DMS 273 (cell line): ENCODE results near the gene LACRT.
A peak's percentile ranks its signal among the peaks of the same experiment; 100 is the strongest.

Experiments
- DNase-seq: peaks from one replicate; lab custom pipeline; 2025; ENCODE audit not compliant: unreplicated experiment; lab: John Stamatoyannopoulos, UW

Gene LACRT

DNA sequence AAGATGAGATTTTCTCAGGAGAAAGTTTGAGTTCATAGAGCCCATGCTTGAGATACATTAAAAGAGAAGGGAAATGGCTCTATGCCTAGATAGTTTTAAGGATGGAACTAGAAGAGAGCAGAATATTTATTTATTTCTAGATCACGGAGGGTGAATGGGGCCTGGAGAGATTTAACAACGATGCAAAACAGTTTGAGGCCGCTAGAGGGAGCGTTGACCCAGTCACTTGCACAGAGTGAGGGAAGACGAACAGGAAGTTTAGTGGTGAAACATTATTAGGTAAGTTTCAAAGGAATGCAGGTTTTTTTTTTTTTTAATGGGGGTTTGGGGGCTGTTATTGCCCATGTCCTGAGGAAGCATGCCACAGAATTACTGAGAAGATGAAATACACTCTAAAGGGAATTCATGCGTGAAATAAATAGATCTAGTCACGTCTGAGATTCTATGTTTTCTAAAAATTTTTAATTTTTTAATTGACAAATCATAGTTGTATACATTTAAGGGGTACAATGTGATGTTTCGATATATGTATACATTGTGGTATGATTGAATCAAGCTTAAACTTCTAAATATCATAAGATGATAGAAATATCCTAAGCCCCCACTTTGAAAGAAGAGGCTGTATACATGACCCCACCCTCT lies 31.4 kb downstream of the LACRT start:
- peak; percentile 69 for DNase-seq

DNA sequence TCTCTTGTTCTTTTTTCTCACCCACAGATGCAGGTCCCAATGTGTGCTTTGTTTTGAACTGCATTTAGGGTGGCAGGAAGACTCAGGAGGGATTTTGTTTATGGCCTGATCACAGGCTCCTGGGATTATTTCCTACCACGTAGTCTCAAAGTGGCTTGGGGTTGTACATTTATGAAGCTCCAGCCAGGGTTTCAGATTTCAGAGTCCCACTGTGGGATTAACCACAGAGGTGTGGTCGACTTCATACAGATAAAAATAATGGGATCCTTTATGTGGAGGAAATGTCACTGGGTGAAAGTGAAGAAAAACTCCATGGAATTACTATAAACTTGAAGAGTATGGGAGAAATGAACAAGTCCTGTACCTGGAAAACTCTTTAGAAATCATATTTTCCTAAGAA lies 32.0 kb downstream of the LACRT start:
- DNase-seq = no peak

DNA sequence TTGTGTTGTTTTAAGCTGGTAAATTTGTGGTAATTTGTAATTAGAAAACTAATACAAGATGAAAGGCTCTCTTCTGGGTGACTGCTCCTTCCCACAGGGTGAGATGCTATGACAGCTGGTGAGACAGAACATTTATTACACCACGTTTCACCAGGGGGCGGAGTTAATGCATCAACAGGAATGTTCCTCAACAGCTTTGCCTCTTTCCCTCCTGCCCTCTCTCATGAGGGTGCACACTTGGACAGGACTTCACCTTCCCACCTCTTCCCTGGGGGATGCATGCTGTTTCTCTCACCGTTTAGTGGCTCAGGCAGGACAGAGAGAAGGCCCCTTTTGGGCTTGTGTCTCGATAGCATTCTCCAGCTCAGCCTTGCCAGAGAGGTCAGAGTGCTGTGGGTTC lies 32.9 kb downstream of the LACRT start:
- peak; percentile 40 for DNase-seq

DNA sequence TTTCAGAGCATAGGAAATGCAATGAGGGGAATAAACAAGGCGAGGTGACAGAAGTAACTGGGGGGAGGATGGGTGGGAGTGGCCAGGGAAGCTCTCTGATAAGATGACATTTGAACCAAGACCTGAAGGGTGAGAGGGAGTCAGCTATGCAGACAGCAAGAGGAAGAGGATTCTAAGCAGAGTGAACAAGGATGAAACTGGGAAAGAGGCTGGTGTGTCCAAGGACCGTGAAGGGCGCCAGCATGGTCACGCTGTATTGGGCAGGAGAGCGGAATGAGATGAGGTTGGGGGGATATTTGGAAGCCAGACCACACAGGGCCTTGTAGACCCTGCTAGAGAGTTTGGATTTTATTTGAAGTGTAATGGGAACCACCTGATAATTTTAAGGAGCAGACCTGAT lies 35.7 kb downstream of the LACRT start:
- no peak for DNase-seq

DNA sequence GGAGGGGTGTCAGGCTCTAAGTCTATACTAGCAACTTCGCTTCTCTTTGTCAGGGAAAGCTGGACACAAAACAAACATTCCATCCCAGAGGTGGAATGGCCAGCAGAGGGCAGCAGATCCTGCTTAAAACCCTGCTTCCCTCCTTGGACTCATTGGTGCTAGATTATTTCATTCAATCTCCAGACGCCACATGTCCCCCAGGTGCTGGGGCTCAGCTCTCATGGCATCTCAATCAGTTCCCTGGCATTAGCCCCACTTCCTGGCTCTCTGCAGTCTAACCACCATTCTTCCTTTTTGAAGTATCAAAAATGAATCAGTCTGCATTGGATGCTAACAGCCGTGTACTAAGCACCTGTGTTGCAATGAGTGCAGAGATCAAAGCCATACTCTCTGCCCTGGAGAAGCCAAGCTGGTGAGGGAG lies 38.2 kb downstream of the LACRT start:
- peak; percentile 66 for DNase-seq

DNA sequence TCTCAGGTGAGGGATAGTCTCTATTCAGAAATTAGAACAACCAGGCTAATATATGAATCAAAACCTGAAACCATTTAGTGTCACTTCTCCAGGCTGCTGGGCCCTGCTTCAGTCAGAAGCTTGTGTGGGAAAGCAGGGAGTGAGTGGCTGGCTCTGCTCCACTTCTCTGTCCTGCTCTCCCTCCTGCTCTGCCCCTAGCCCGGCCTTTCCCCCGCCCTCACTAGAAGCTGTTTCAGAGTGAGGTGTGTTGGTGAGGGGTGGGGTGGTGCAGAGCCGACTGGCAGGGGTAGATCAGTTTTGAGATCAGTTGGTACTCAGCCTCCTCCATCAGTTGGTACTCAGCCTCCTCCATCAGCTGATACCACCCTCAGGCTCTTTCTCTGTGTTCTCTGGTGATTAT lies 39.2 kb downstream of the LACRT start:
- no peak for DNase-seq

DNA sequence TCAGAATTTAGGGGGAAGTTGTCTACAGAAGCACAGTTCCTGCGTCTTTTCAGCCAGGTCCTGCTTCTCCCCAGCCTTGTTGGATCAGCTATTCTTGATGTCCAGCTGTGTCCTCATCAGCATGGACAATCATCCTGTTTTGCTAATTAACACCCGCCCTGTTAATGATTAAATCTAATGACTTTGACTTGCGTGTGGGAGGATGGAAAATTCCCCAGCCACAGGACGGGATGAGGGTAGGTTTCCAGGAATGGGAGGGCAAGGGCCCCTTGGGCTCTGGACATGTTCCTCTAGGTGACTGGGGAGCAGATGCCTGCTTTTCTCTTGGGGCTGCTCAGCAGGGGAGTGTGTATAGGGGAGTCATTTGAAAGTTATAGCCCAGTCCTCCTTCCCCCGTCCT lies 41.0 kb downstream of the LACRT start:
- DNase-seq = no peak

DNA sequence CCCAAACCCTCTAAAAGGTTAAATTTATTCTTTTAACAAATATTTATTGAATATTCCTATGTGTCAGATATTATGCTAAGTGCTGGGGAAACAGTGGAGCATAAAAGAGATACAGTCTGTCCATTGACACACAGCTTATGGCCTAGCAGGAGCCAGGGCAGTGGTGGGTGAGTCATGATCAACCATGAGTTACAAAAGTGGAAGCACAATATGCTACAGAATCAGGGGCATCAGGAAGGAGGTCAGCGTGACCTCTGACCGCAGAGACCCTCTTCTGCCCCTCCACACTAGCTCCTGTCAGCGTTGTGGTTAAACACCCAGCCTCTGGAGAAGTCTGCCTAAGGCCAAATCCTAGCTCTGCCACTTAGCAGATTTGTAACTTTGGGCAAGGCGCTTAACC lies 41.6 kb downstream of the LACRT start:
- no peak for DNase-seq

DNA sequence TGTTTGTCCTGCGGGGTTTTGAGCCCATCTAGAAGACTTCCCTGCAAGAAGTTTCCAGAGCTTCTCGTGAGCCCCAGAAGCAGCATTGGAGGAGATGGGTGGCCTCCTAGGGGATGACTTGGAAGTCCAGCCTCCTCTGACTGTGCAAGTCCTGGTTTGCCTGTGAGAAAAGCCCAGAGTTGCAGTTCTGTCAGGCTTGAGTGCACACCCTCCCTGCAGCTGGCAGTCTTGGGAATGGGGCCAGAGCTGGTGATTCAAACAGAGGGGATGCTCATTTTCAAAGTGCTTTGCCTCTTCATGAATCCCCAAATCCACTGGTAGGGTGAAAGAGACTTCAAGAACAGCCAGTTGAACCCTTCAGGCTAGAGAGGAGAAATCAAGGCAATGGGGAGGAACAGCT lies 42.4 kb downstream of the LACRT start:
- peak; percentile 34 for DNase-seq

DNA sequence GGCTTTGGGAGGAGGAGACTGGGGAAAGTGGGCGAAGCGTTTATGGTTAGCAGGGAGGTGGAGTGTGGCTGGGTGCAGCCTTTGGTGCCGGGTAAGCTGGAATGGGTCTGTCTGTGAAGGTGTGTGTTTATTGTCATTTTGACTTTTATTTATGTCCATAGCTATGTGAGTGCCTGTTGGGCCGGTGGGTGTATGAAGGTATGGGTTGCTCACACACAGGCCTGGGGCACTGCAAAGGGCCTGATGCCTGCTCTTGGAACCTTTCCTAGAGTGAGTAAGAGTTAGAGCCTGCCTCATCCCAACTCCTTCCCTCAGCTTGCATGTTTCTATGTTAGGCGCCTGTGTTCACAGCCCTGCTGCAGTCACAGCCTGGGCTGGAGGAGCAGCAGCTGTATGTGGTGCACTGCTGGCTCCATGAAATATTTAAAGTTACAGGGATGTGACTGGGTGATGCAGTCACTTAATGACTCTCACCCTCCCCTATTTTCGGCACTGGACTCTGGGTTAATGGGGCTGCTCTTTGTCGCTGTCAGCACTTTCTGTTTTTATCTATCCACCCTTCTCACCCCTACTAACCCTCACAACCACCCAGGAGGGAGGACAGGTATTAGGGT lies 43.6 kb downstream of the LACRT start:
- DNase-seq = no peak

DNA sequence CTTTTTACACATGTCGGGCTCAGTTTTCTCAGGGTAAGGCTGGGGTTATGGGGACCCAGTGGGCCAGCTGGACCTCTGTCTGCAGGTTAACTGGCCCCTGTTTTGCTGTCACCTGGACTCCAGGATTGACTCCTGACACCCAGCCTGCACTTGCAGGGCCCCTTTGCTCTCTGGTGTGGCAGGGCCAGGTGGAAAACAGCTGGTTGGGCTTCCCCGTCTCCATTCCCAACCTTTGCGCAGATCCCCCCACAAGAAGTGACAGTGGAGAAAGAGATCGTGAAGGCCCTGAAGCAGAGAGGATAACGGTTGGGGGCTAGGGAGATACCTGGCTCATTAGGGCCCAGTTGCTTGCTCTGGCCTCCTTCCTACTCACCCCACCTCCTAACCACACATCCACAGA lies 44.7 kb downstream of the LACRT start:
- DNase-seq = no peak

DNA sequence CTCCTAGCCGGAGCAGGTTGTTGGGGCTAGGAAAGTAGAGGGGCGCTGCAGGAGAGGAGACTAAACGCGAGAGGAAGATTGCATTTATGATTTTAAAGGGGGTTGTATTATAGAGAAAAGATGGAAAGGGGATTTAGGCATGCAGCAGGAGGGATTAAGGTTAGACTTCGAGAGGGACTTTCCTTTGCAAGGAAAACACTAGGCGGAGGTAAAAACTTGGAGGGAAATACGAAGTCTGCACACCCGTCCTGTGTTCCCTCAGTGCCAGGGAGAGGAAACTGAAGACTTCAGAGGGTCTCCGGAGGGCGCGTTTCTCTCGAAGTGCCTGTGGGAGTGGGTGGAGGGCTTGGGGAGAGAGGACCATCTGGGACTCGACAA lies 45.8 kb downstream of the LACRT start:
- no peak for DNase-seq

DNA sequence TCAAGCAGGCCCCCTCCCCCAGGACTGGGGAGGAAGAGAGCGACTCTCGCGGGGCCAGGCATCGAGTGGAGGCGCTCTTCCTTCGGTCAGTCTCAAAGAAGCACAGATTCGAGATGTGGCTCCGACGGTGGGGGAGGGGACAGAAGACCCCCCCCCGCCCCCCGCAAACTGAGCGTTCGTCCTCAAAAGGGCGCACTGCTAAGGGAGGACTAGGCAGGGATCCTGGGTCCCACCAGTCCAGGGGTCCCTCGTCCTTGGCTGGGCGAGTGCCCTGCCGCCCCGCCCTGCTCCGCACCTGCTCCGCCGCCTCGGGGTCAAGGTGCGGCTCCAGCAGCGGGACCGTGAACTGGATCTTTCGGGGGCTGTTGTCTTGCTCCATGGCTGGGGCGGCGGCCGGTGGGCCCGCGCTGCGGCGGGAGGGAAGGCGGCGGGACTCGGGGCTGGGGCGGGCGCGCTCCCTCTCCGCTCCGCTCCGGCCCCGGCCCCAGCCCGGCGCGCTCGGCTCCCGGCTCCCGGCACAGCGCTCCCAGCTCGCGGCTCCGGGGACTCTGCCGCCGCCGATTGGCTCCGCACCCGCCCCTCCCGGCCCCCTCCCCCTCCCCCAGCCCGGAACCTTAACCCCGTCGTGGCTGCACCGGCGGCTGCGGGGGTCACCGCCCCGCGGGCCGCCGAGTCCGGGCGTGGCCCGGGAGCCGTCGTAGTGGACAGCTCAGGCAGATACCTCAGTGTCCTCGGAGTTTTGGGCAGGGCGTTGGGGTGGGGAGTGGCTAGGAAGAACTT lies 46.4 kb downstream of the LACRT start, which contains the start of gene PPP1R1A:
Gene PPP1R1A, minus strand, starts transcription at position 550 of the 780 bp plus-strand sequence. Its CDS starts 171 bp downstream, at position 379.
- DNase-seq = peak; percentile 26

DNA sequence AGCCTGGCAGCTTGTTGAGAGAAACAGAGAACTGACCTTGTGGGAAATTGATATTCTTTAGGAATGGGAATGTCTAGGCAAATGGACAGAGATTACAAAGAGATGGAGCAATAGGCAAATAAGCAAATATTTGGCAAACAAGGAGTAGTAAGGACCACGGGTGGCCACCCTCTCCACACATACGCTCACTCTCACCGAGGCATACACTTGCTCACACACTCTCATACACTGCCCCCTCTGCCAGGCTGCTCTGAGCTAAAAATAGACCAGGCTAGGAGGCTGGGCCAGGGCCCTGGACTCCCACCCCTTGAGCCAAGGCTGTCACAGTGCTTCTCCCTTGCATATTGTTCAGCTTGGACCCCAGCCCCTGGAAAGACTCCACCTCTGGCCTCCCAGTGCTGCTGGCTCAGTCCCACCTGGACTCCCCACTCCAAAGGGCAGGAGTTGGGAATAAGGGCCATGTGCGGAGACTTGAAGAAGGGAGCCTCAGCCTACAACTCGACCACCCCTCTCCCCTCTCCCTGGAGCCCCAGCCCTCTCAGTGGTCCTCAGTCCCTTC lies 47.3 kb downstream of the LACRT start:
- no peak for DNase-seq

DNA sequence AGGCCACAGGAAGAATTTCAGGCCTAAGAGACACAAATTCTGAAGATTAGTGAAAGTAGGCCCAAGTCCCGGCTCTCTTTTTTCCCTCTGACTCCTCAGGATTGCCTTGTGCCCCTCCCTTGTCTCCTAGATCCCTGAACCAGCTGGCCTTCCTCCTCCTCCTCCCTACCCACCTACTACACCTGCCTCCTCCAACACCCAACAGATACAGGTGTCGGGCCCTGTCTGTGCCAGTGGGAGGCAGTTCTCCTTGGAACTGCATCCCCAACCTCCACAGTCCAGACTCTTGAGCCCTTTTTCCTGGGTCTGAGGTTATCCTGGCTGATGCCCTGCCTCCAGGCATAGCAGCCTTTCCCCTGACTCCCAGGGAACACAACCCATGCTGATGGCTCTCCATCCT lies 48.1 kb downstream of the LACRT start:
- no peak for DNase-seq

DNA sequence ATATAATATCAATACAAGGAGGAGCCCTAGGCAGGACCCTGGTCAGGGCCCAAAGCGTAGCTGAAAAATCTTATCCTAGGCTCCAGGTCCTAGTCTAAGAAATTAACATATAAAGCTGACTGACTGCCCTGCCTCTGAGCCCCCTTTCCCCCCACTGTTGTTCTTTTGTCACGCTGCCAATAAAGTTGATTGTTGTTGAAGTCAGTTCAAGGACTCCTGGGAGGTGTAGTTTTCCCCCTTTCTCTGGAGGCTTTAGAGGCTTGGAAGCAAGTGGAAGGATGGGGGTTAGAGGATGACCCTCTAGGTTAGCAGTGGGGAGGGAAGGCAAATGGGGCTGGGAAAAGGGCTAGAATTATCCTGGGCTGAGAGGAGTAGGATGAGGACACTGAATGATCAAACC lies 49.5 kb downstream of the LACRT start:
- no peak for DNase-seq

DNA sequence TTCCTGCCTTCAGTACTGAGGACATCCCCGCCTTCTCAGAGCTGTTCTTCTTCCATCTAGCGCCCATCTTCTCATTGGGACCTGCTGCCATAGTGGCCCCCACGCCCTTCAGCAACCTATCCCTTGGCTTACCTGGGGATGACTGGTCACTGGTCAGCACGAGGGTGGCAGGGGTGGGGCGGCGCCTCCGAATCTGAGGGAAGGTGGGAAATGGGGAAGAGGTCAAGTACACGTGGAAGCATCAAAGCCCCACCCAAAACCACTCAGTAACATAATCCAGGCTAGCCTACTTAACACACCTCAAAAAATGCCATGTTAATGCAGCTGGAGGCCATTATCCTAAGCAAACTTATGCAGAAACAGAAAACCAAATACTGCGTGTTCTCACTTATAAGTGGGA lies 50.6 kb downstream of the LACRT start:
- no peak for DNase-seq

DNA sequence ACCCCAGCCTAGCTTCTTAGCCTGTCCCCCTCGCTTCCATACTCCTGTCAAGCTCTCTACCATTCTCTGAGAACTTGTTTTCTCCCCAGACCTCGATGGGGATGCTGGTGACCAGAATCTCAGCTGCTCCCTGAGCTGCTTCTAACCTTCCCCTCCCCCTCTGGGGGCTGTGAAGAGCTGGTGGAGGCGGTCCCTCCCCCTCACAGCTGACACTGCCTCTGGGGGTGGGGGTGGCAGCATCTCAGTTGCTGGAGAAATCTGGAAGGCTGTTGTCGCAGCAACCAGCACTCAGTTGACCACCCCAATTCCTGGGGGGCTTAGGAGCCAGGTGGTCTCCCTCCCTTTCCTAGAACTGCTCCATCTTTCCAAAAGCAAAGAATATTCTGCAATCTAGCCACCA lies 51.0 kb downstream of the LACRT start:
- DNase-seq = no peak

DNA sequence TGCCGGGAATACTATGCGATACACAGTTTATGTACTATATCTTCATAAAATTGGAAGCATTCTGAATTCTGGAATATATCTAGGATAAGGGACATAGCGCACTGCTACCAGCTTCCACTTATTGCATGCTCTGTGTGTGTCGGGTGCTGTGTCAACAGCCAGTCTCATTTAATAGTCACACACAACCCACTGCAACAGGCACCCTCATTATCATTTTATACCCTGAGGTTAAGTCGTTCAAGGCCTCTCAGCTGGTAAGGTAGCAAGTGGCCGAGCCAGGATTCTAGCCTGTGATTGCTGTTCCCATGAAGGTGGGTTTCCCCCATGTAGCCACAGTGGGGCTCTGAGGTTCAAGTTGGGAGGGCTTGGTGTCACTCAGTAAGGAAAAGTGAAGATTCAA lies 53.3 kb downstream of the LACRT start:
- DNase-seq = no peak
